ENCODE measurements around the gene KRT76. TPM values are rescaled to one million over a fixed set of nuclear protein-coding genes. Genes with fewer than 3 reads are reported as not detected.
"Not testable (repeated sequence)": the region's sequence is repeated elsewhere in the genome, so short reads cannot be mapped to it uniquely, and the experiment has no call there.

The KRT76 gene
- total and polyA plus RNA-seq, 3 experiments from 2014 or later = not detected

DNA sequence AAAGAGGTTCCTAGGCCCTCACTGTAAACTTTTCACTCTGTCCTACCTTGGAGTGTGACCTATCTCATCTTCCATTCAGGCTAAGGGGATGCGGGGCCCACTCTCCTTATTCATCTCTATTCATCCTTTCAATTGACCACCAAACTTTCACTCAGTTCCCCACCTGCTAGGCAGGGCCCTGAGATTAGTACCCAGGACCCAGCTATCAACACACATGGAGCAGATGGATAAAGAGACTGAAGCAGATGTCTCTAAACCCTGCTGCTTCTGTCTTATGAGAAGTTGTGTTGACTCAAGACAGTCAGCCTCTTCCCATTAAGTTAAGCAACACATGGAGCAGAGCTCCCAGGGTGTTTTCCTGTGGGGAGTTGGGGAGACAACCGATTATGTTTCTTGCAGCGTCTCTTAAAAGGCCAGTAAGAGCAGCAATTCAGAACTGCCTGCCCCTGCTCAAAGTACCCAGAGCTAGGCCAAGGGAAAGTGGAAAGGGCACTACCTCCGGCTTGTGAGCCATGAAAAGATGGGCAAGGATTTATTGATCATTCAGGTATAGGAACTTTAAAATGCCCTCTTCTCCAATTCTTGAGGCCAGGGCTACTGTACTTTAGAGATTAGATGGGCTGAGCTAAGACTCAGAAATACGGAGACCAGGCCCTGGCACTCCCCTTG is 10.7 kb downstream of the KRT76 start:
- Histone ChIP-seq H3K36me3 (ENCODE audit: insufficient read depth, low read length) (no peaks in the 10 kb centered on the region), H3K27ac (ENCODE audit: low read depth, low read length) (no peak overlapping the region), H3K4me3 (ENCODE audit: low read length) (no peak overlapping the region), H3K9me3 (ENCODE audit: low read length) (no peaks in the 10 kb centered on the region), H3K27me3 (ENCODE audit: insufficient read depth, low read length, poor library complexity, severe bottlenecking) (no peaks in the 10 kb centered on the region), H3K4me1 (ENCODE audit: insufficient read depth, low read length) (no peaks in the 10 kb centered on the region)
- Mint-ChIP-seq H3K9me3 (peaks cover 2 to 15% (median 10%) of the 10 kb centered on the region in 5 donors), H3K36me3 (no peaks in the 10 kb centered on the region), H3K4me3 (no peak overlapping the region), H3K27ac (no peak overlapping the region), H3K27me3 (peaks cover 11 to 45% of the 10 kb centered on the region in 2 donors), H3K4me1 (no peaks in the 10 kb centered on the region)
- DNase-seq = no peak
- POLR2A ChIA-PET = no interaction called here
- CTCF ChIA-PET = no interaction called here

DNA sequence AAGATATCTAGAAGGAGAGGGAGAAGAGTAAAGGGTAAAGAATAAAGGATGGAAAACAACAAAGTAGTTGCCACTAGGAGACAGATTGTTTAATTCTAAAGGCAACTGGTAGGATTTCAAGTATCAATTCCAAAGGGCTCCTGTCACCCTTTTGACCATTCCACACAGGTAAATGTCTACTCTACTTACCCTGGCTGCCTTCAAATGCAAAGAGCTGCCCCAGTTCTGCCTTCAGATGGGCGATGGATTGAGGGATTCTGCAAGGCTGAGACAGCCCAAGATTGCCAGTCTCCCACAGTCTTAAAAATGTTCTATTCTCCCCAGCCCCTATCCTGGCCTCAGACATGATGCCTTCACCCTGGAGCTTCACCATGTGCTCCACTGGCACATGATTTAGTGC is 11.4 kb downstream of the KRT76 start:
- CTCF ChIA-PET = no interaction called here
- Histone ChIP-seq H3K36me3 (ENCODE audit: insufficient read depth, low read length) (no peaks in the 10 kb centered on the region), H3K27me3 (ENCODE audit: insufficient read depth, low read length, poor library complexity, severe bottlenecking) (no peaks in the 10 kb centered on the region), H3K4me3 (ENCODE audit: low read length) (no peak overlapping the region), H3K27ac (ENCODE audit: low read depth, low read length) (no peak overlapping the region), H3K4me1 (ENCODE audit: insufficient read depth, low read length) (no peaks in the 10 kb centered on the region), H3K9me3 (ENCODE audit: low read length) (no peaks in the 10 kb centered on the region)
- peak overlapping the region in 1 of 8 donors; percentile 39 for H3K27ac Mint-ChIP-seq
- H3K27me3 Mint-ChIP-seq = peaks cover 13 to 38% of the 10 kb centered on the region in 2 donors
- H3K9me3 Mint-ChIP-seq = peaks cover 7 to 23% (median 17%) of the 10 kb centered on the region in 5 donors
- no peak for DNase-seq
- POLR2A ChIA-PET = no interaction called here
- peaks cover 0 to 4% (median 0%) of the 10 kb centered on the region in 3 donors for H3K36me3 Mint-ChIP-seq
- no peak overlapping the region for H3K4me3 Mint-ChIP-seq
- no peaks in the 10 kb centered on the region for H3K4me1 Mint-ChIP-seq

- DNase-seq = no peak
- H3K36me3 Mint-ChIP-seq = peaks cover 0 to 4% (median 0%) of the 10 kb centered on the region in 3 donors
- no peaks in the 10 kb centered on the region for H3K4me1 ChIP-seq (ENCODE audit: insufficient read depth, low read length)
- H3K9me3 ChIP-seq (ENCODE audit: low read length) = no peaks in the 10 kb centered on the region
- ChIA-PET POLR2A (no interaction called here), CTCF (no interaction called here)
- no peak overlapping the region for H3K27ac ChIP-seq (ENCODE audit: low read depth, low read length)
- no peaks in the 10 kb centered on the region for H3K36me3 ChIP-seq (ENCODE audit: insufficient read depth, low read length)
- H3K9me3 Mint-ChIP-seq = peaks cover 13 to 32% (median 29%) of the 10 kb centered on the region in 5 donors
- peaks cover 15 to 31% of the 10 kb centered on the region in 2 donors for H3K27me3 Mint-ChIP-seq
- no peak overlapping the region for H3K4me3 Mint-ChIP-seq
- H3K4me1 Mint-ChIP-seq = no peaks in the 10 kb centered on the region
- H3K4me3 ChIP-seq (ENCODE audit: low read length) = no peak overlapping the region
- no peaks in the 10 kb centered on the region for H3K27me3 ChIP-seq (ENCODE audit: insufficient read depth, low read length, poor library complexity, severe bottlenecking)
- peak overlapping the region in 1 of 8 donors; percentile 1 for H3K27ac Mint-ChIP-seq
Observed at GRCh38 chr12:52763991-52764390, 13.2 kb downstream of the KRT76 start.

DNA sequence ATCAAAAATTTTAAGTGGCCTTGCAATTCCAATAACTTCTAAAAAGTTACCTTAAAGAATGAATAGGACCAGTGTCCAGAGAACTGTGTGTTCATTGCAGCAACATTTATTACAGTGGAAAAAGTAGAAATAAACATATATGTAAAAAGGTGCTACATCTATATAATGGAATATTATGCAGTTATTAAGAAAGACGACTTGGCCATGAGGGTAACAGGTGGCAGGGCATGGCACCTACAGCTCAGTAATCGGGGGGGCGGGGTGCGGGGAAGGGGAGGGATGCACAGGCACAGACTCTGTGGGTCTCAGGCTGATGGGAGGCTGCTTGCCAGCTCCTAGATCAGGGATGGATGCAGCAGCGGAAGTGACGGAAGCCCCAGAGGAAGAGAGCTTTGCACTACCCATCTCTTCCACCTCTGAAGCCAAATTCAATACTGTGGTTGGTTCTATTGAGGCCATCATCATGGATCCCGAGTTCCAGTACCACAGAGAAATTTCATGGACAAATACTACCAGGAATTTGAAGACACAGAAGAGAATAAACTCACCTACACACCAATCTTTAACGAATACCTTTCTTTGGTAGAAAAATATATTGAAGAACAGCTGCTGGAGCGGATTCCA is 14.0 kb downstream of the KRT76 start:
- no peak overlapping the region for H3K4me3 ChIP-seq (ENCODE audit: low read length)
- H3K4me1 ChIP-seq (ENCODE audit: insufficient read depth, low read length) = no peaks in the 10 kb centered on the region
- H3K27ac ChIP-seq (ENCODE audit: low read depth, low read length) = no peak overlapping the region
- no peak for DNase-seq
- ChIA-PET CTCF (no interaction called here), POLR2A (no interaction called here)
- Mint-ChIP-seq H3K36me3 (peaks cover 0 to 4% (median 0%) of the 10 kb centered on the region in 3 donors), H3K9me3 (peaks cover 13 to 32% (median 29%) of the 10 kb centered on the region in 5 donors), H3K27ac (no peak overlapping the region), H3K27me3 (peaks cover 12 to 32% of the 10 kb centered on the region in 2 donors), H3K4me1 (no peaks in the 10 kb centered on the region), H3K4me3 (no peak overlapping the region)
- no peaks in the 10 kb centered on the region for H3K36me3 ChIP-seq (ENCODE audit: insufficient read depth, low read length)
- no peaks in the 10 kb centered on the region for H3K9me3 ChIP-seq (ENCODE audit: low read length)
- H3K27me3 ChIP-seq (ENCODE audit: insufficient read depth, low read length, poor library complexity, severe bottlenecking) = no peaks in the 10 kb centered on the region

GRCh38 chr12:52761802-52762201 is 15.3 kb downstream of the KRT76 start:
- no peak overlapping the region for H3K27ac Mint-ChIP-seq
- no peak for DNase-seq
- no peak overlapping the region for H3K4me3 Mint-ChIP-seq
- H3K9me3 ChIP-seq (ENCODE audit: low read length) = no peaks in the 10 kb centered on the region
- H3K4me1 ChIP-seq (ENCODE audit: insufficient read depth, low read length) = no peaks in the 10 kb centered on the region
- no peaks in the 10 kb centered on the region for H3K4me1 Mint-ChIP-seq
- H3K36me3 ChIP-seq (ENCODE audit: insufficient read depth, low read length) = no peaks in the 10 kb centered on the region
- H3K9me3 Mint-ChIP-seq = peaks cover 13 to 32% (median 29%) of the 10 kb centered on the region in 5 donors
- no peak overlapping the region for H3K4me3 ChIP-seq (ENCODE audit: low read length)
- CTCF ChIA-PET = no interaction called here
- peaks cover 0 to 4% (median 0%) of the 10 kb centered on the region in 3 donors for H3K36me3 Mint-ChIP-seq
- H3K27me3 ChIP-seq (ENCODE audit: insufficient read depth, low read length, poor library complexity, severe bottlenecking) = no peaks in the 10 kb centered on the region
- POLR2A ChIA-PET = no interaction called here
- no peak overlapping the region for H3K27ac ChIP-seq (ENCODE audit: low read depth, low read length)
- H3K27me3 Mint-ChIP-seq = peaks cover 10 to 22% of the 10 kb centered on the region in 2 donors

DNA sequence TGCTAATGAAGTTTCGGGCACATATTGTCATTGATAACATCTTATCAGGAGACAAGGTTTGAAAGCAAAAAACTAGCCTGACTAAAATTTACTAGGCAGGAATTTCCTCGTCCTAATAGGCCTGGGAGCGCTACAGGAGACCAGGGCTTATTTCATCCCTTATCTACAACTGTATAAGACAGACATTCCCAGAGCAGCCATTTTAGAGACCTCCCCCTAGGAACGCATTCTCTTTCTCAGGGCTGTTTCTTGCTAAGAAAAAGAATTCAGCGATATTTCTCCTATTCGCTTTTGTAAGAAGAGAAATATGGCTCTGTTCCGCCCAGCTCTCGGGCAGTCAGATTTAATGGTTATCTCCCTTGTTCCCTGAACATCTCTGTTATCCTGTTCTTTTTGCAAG is 15.9 kb downstream of the KRT76 start:
- H3K4me1 ChIP-seq (ENCODE audit: insufficient read depth, low read length); H3K36me3 ChIP-seq (ENCODE audit: insufficient read depth, low read length); H3K4me3 ChIP-seq (ENCODE audit: low read length); H3K36me3 Mint-ChIP-seq; H3K27me3 ChIP-seq (ENCODE audit: insufficient read depth, low read length, poor library complexity, severe bottlenecking); H3K4me1 Mint-ChIP-seq; H3K9me3 ChIP-seq (ENCODE audit: low read length); DNase-seq; POLR2A ChIA-PET; CTCF ChIA-PET; H3K27ac ChIP-seq (ENCODE audit: low read depth, low read length); H3K4me3 Mint-ChIP-seq: not testable (repeated sequence)
- Mint-ChIP-seq H3K27me3 (peaks cover 10 to 20% of the 10 kb centered on the region in 2 donors), H3K9me3 (peaks cover 13 to 32% (median 29%) of the 10 kb centered on the region in 5 donors), H3K27ac (peak overlapping the region in 1 of 8 donors; percentile 21)

DNA sequence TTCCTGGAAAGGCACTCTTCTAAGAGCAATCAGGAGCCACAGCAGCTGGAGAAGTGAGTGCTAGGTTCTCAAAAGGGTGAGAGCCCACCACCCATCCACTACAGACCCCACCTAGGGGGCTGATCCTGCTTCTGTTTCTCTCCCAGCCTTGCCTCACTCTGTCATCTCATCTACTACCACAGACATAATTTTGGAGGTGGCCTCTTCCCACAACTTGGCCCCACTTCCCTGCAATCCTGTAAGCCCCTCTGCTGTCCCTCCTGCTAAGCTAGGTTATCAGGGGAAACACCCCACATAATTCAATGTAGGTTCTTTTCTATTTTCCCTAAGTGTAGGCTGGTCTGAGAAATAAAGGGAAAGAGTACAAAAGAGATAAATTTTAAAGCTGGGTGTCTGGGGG is 16.5 kb downstream of the KRT76 start:
- Histone ChIP-seq H3K27me3 (ENCODE audit: insufficient read depth, low read length, poor library complexity, severe bottlenecking) (no peaks in the 10 kb centered on the region), H3K27ac (ENCODE audit: low read depth, low read length) (no peak overlapping the region), H3K4me3 (ENCODE audit: low read length) (no peak overlapping the region), H3K36me3 (ENCODE audit: insufficient read depth, low read length) (no peaks in the 10 kb centered on the region), H3K4me1 (ENCODE audit: insufficient read depth, low read length) (no peaks in the 10 kb centered on the region), H3K9me3 (ENCODE audit: low read length) (no peaks in the 10 kb centered on the region)
- H3K36me3 Mint-ChIP-seq = peaks cover 0 to 4% (median 0%) of the 10 kb centered on the region in 3 donors
- H3K9me3 Mint-ChIP-seq = peaks cover 13 to 32% (median 29%) of the 10 kb centered on the region in 5 donors
- H3K4me3 Mint-ChIP-seq = no peak overlapping the region
- ChIA-PET CTCF (no interaction called here), POLR2A (no interaction called here)
- H3K4me1 Mint-ChIP-seq = no peaks in the 10 kb centered on the region
- no peak for DNase-seq
- H3K27me3 Mint-ChIP-seq = peaks cover 10 to 16% of the 10 kb centered on the region in 2 donors
- peak overlapping the region in 1 of 8 donors; percentile 7 for H3K27ac Mint-ChIP-seq

DNA sequence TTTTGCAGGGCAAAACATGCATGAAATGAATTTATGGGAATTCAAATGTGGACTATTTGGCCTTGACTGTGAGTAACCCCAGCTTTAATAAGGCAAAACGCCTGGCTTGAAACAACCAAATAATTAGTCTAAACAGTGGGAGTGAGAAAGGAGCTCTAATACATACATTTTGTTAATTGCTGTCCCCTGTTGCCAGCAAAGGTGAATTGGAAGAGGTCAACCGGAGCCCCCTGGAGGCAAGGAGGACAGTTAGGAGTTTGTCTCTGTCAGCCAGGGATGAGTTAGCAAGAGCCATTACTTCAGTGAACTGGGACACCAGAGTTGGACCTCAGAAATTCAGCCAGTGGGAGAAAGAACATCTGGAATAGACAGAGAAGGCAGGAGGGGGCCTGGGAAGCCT is 17.4 kb downstream of the KRT76 start:
- ChIA-PET CTCF (no interaction called here), POLR2A (no interaction called here)
- no peak overlapping the region for H3K27ac ChIP-seq (ENCODE audit: low read depth, low read length)
- Mint-ChIP-seq H3K36me3 (peaks cover 0 to 4% (median 0%) of the 10 kb centered on the region in 3 donors), H3K4me1 (no peaks in the 10 kb centered on the region), H3K9me3 (peaks cover 13 to 32% (median 29%) of the 10 kb centered on the region in 5 donors), H3K4me3 (no peak overlapping the region), H3K27ac (no peak overlapping the region), H3K27me3 (peaks cover 12 to 14% of the 10 kb centered on the region in 2 donors)
- no peak overlapping the region for H3K4me3 ChIP-seq (ENCODE audit: low read length)
- H3K36me3 ChIP-seq (ENCODE audit: insufficient read depth, low read length) = no peaks in the 10 kb centered on the region
- H3K27me3 ChIP-seq (ENCODE audit: insufficient read depth, low read length, poor library complexity, severe bottlenecking) = no peaks in the 10 kb centered on the region
- no peaks in the 10 kb centered on the region for H3K4me1 ChIP-seq (ENCODE audit: insufficient read depth, low read length)
- H3K9me3 ChIP-seq (ENCODE audit: low read length) = no peaks in the 10 kb centered on the region
- no peak for DNase-seq
